Lower leg skin (tissue), 3 donors: Measurements from ENCODE around the gene PANX1.
"Not testable (repeated sequence)": the region's sequence is repeated elsewhere in the genome, so short reads cannot be mapped to it uniquely, and the experiment has no call there.

Experiments
- CTCF ChIP-seq, 3 donors: fragments of 450-650 bp; IDR thresholded peaks; one replicate each; pipeline ENCODE4 v1.5.1; 2016; ENCODE audit warnings: antibody characterized with exemption in 3 of 3, mild to moderate bottlenecking in 3 of 3, moderate library complexity in 2 of 3
- POLR2A ChIP-seq, 2 donors: fragments of 450-650 bp; IDR thresholded peaks; one replicate each; pipeline ENCODE4 v1.6.1; 2016 to 2017; ENCODE audit warnings: antibody characterized with exemption in 2 of 2, mild to moderate bottlenecking in 1 of 2, moderate library complexity in 1 of 2

DNA sequence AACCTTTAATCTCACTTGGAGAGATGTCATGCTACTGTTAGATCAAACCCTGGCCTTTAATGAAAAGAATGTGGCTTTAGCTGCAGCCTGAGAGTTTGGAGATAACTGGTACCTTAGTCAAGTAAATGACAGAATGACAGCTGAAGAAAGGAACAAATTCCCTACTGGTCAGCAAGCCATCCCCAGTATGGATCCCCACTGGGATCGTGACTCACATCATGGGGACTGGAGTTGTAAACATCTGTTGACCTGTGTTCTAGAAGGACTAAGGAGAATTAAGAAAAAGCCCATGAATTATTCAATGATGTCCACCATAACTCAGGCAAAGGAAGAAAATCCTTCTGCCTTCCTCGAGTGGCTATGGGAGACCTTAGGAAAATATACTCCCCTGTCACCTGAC lies 8.1 kb upstream of the PANX1 start:
- TF ChIP-seq CTCF, POLR2A (IDR thresholded peaks at IDR 0.05): not testable (repeated sequence)
